ENCODE data around the gene ZNF669.
"Not testable (repeated sequence)": the region's sequence is repeated elsewhere in the genome, so short reads cannot be mapped to it uniquely, and the experiment has no call there.

ZNF669 gene

GRCh38 chr1:247103859-247104591, at the start of gene ZNF669:
Gene ZNF669, minus strand, starts transcription at chr1:247104356. Its CDS starts 157 bp downstream, at chr1:247104199.
- DNase-seq (ENCODE audit: low read depth) = peak; percentile 93

GRCh38 chr1:247147781-247148180, 43.6 kb upstream of the ZNF669 start:
- DNase-seq (ENCODE audit: low read depth) = no peak

GRCh38 chr1:247147120-247147519, 43.0 kb upstream of the ZNF669 start:
- not testable (repeated sequence) for DNase-seq (ENCODE audit: low read depth)

GRCh38 chr1:247146671-247147070, 42.5 kb upstream of the ZNF669 start:
- no peak for DNase-seq (ENCODE audit: low read depth)

GRCh38 chr1:247145279-247145678, 41.1 kb upstream of the ZNF669 start:
- DNase-seq (ENCODE audit: low read depth) = no peak

GRCh38 chr1:247139557-247139956, 35.4 kb upstream of the ZNF669 start:
- DNase-seq (ENCODE audit: low read depth) = not testable (repeated sequence)

- DNase-seq (ENCODE audit: low read depth) = no peak
Observed at GRCh38 chr1:247131236-247131635, 27.1 kb upstream of the ZNF669 start.

- not testable (repeated sequence) for DNase-seq (ENCODE audit: low read depth)
Observed at GRCh38 chr1:247127519-247128282, 23.5 kb upstream of the ZNF669 start.

GRCh38 chr1:247126601-247127000, 22.4 kb upstream of the ZNF669 start:
- DNase-seq (ENCODE audit: low read depth) = not testable (repeated sequence)

GRCh38 chr1:247126166-247126565, 22.0 kb upstream of the ZNF669 start:
- DNase-seq (ENCODE audit: low read depth) = not testable (repeated sequence)

GRCh38 chr1:247121382-247121781, 17.2 kb upstream of the ZNF669 start:
- no peak for DNase-seq (ENCODE audit: low read depth)

- DNase-seq (ENCODE audit: low read depth) = not testable (repeated sequence)
Observed at GRCh38 chr1:247120408-247120668, 16.2 kb upstream of the ZNF669 start.

- no peak for DNase-seq (ENCODE audit: low read depth)
Observed at GRCh38 chr1:247119600-247120407, 15.6 kb upstream of the ZNF669 start.

- no peak for DNase-seq (ENCODE audit: low read depth)
Observed at GRCh38 chr1:247118946-247119446, 14.8 kb upstream of the ZNF669 start.

- no peak for DNase-seq (ENCODE audit: low read depth)
Observed at GRCh38 chr1:247115545-247115944, 11.4 kb upstream of the ZNF669 start.

GRCh38 chr1:247115141-247115510, 11.0 kb upstream of the ZNF669 start:
- DNase-seq (ENCODE audit: low read depth) = no peak

- no peak for DNase-seq (ENCODE audit: low read depth)
Observed at GRCh38 chr1:247114351-247115140, 10.4 kb upstream of the ZNF669 start.

- no peak for DNase-seq (ENCODE audit: low read depth)
Observed at GRCh38 chr1:247113733-247114271, 9.6 kb upstream of the ZNF669 start.

- DNase-seq (ENCODE audit: low read depth) = no peak
Observed at GRCh38 chr1:247113094-247113497, 8.9 kb upstream of the ZNF669 start.

- no peak for DNase-seq (ENCODE audit: low read depth)
Observed at GRCh38 chr1:247112479-247112781, 8.3 kb upstream of the ZNF669 start.

GRCh38 chr1:247111700-247112478, 7.7 kb upstream of the ZNF669 start:
- DNase-seq (ENCODE audit: low read depth) = no peak
